Stimulated activated CD8-positive, alpha-beta memory T cell treated with anti-CD3 and anti-CD28 coated beads, Interleukin-12 subunit alpha, Interleukin-12 subunit beta, amount 100 ng/mL, for 24 hours (primary cell): ENCODE measurements around the gene ACOT11.
A peak's percentile ranks its signal among the peaks of the same experiment; 100 is the strongest.

ENCODE experiments used
- DNase-seq: peaks from one replicate; pipeline ENCODE4 v3.0.0-alpha.2; 2020; ENCODE audit errors: extremely low read depth

ACOT11 gene

GRCh38 chr1:54537611-54538010 is 10.4 kb upstream of the ACOT11 start:
- no peak for DNase-seq

- DNase-seq, result no peak
These were observed 9.5 kb upstream of the ACOT11 start for GRCh38 chr1:54538538-54538937.

GRCh38 chr1:54540582-54541295 is 7.3 kb upstream of the ACOT11 start:
- DNase-seq, result no peak

GRCh38 chr1:54542120-54542961 is 5.7 kb upstream of the ACOT11 start:
- peak; percentile 31 for DNase-seq

GRCh38 chr1:54542962-54543539 is 5.0 kb upstream of the ACOT11 start:
- no peak for DNase-seq

GRCh38 chr1:54543729-54544496 is 4.1 kb upstream of the ACOT11 start:
- no peak for DNase-seq

GRCh38 chr1:54545916-54546635 is 2.0 kb upstream of the ACOT11 start:
- DNase-seq, result no peak

GRCh38 chr1:54546651-54547401 is 1.2 kb upstream of the ACOT11 start:
- no peak for DNase-seq

GRCh38 chr1:54548389-54549044 is 489 bp downstream of the ACOT11 start:
- DNase-seq, result no peak

- DNase-seq, result no peak
These were observed 1.3 kb downstream of the ACOT11 start for GRCh38 chr1:54549181-54549924.

GRCh38 chr1:54551891-54552290 is 3.9 kb downstream of the ACOT11 start:
- DNase-seq, result no peak

GRCh38 chr1:54553602-54554313 is 5.7 kb downstream of the ACOT11 start:
- no peak for DNase-seq

GRCh38 chr1:54556110-54556509 is 8.1 kb downstream of the ACOT11 start:
- DNase-seq, result no peak

GRCh38 chr1:54557671-54558355 is 9.8 kb downstream of the ACOT11 start:
- DNase-seq, result no peak

GRCh38 chr1:54558434-54559030 is 10.5 kb downstream of the ACOT11 start:
- no peak for DNase-seq

- no peak for DNase-seq
These were observed 11.1 kb downstream of the ACOT11 start for GRCh38 chr1:54559111-54559548.

GRCh38 chr1:54559771-54560231 is 11.8 kb downstream of the ACOT11 start:
- no peak for DNase-seq
